Measurements from ENCODE around the gene PEX11G. TPM values are rescaled to one million over a fixed set of nuclear protein-coding genes. Genes with fewer than 3 reads are reported as not detected.

The PEX11G gene
- total RNA-seq, 1 donor from 2014 or later: 8.9 TPM

DNA sequence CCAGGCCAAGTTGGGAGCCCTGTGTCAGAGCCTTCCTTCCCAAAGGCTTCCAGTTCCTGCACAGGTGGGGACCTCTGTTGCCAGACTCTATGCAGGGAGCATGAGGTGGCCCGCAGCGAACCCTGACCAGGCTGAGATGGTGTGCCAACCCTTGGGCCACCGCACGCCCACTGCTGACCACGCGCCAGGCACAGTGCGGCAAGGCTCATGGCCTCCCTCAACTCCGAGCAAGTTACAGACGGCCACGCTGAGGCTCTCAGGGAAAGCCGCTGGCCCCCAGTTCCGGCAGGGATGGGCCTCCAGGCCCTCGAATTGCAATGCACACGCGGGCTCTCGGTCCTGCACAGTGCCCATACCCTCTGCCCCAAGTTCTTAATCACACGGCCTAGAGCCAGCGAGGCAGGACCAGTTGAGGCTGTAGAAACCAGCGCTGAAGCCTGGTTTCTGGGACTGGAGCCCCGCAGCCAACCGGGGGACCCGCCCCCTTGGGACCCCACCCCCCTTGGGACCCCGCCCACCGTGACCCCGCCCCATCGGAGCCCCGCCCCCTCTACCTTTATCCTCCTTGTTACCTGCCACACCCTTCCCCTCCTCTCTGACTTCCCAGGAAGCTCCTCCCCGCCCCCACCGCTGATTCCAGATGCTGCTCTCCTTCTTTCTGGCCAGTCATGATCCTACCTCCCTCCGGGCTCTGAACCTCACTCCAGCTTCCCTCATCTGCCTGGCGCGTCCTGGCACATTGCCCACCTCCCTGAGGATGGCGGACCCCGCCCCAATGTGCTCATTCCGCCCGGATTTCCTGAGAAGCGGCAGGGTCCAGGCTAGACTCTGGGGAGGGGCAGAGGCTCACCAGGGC, 6.0 kb downstream of the PEX11G start:
- DNase-seq (ENCODE audit: low read depth): no peak
- no peak overlapping the region for H3K4me3 ChIP-seq (ENCODE audit: low read depth, low read length)
- TF ChIP-seq, protein P1, sequence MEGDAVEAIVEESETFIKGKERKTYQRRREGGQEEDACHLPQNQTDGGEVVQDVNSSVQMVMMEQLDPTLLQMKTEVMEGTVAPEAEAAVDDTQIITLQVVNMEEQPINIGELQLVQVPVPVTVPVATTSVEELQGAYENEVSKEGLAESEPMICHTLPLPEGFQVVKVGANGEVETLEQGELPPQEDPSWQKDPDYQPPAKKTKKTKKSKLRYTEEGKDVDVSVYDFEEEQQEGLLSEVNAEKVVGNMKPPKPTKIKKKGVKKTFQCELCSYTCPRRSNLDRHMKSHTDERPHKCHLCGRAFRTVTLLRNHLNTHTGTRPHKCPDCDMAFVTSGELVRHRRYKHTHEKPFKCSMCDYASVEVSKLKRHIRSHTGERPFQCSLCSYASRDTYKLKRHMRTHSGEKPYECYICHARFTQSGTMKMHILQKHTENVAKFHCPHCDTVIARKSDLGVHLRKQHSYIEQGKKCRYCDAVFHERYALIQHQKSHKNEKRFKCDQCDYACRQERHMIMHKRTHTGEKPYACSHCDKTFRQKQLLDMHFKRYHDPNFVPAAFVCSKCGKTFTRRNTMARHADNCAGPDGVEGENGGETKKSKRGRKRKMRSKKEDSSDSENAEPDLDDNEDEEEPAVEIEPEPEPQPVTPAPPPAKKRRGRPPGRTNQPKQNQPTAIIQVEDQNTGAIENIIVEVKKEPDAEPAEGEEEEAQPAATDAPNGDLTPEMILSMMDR (IDR thresholded peaks at IDR 0.05; ENCODE audit: insufficient read depth, low read length, poor library complexity, severe bottlenecking): no peak
- no peaks in the 10 kb centered on the region for H3K27me3 ChIP-seq (ENCODE audit: control insufficient read depth, insufficient read depth, low read length)
- H3K36me3 ChIP-seq (ENCODE audit: control insufficient read depth, insufficient read depth, low read length): no peaks in the 10 kb centered on the region

DNA sequence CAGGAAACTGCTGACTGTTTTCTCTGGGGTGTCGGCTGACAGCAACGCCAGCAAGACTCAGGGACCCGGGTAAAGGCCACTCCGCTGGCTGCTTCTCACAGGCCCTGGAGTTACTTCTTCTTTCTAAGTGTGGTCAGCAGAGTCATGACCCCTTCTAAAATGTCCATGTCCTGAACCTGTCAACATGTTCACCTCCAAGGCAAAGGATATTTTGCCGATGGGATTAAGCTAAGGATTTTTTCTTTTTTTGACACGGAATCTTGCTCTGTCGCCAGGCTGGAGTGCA, 7.9 kb downstream of the PEX11G start:
- no peak for DNase-seq (ENCODE audit: low read depth)
- TF ChIP-seq, protein P1 (IDR thresholded peaks at IDR 0.05; ENCODE audit: insufficient read depth, low read length, poor library complexity, severe bottlenecking): no peak
- no peaks in the 10 kb centered on the region for H3K27me3 ChIP-seq (ENCODE audit: control insufficient read depth, insufficient read depth, low read length)
- no peak overlapping the region for H3K4me3 ChIP-seq (ENCODE audit: low read depth, low read length)
- H3K36me3 ChIP-seq (ENCODE audit: control insufficient read depth, insufficient read depth, low read length): no peaks in the 10 kb centered on the region

DNA sequence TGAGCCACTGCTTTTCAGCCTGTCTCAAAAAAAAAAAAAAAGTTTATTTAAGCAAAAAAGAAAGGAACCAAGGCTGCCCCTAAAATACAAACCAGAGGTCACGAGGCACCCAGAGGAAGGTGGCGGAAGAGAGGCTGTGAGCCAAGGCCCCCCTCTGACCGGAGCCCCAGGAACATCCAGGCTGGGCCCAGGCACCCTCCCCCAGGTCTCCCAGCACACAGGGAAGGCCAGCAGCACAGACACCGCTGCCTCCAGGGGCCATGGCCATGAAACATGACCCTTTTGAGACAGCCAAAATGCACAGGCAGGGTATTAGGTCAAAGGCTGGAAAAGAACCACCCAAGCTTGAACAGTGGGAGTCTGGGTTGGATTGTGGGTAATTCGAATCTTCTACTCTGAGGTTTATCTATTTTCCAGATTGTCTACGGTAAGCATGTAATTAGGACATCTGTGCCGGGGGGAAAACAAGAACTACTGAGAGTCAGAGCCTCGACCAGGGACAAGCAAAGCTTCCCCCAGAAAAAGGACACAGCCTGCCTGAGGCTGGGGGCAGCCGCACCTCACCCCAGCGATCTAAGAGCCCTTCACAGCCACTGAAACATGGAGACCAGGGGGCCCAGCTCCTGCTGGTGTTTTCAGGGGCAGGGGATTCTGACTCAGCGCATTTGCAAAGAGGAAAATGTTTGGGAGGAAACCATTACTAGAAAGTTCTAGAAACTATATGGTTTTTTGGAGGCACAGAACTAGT, 8.4 kb downstream of the PEX11G start:
- TF ChIP-seq, protein P1 (IDR thresholded peaks at IDR 0.05; ENCODE audit: insufficient read depth, low read length, poor library complexity, severe bottlenecking): no peak
- Histone ChIP-seq H3K36me3 (ENCODE audit: control insufficient read depth, insufficient read depth, low read length) (no peaks in the 10 kb centered on the region), H3K4me3 (ENCODE audit: low read depth, low read length) (no peak overlapping the region), H3K27me3 (ENCODE audit: control insufficient read depth, insufficient read depth, low read length) (no peaks in the 10 kb centered on the region)
- no peak for DNase-seq (ENCODE audit: low read depth)

DNA sequence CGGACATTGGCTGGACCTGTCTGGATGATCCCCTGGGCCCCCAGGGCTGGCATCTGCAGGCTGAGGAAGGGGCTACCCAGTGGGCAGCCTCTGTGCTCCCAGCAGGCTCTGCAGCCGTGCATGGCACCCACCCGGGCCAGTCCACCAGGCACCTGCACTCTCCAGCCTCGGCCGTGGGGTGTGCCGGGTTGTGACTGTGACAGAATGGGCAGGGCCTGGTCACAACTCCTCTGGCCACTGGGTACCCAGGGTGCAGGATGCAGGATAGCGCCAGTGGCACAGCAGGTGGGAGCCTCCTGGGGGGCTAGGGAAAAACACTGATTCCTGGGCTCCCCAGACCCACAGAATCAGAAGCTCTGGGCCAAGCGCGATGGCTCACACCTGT, 10.0 kb downstream of the PEX11G start:
- no peak for DNase-seq (ENCODE audit: low read depth)
- H3K27me3 ChIP-seq (ENCODE audit: control insufficient read depth, insufficient read depth, low read length): no peaks in the 10 kb centered on the region
- H3K4me3 ChIP-seq (ENCODE audit: low read depth, low read length): no peak overlapping the region
- no peaks in the 10 kb centered on the region for H3K36me3 ChIP-seq (ENCODE audit: control insufficient read depth, insufficient read depth, low read length)
- TF ChIP-seq, protein P1 (IDR thresholded peaks at IDR 0.05; ENCODE audit: insufficient read depth, low read length, poor library complexity, severe bottlenecking): no peak

DNA sequence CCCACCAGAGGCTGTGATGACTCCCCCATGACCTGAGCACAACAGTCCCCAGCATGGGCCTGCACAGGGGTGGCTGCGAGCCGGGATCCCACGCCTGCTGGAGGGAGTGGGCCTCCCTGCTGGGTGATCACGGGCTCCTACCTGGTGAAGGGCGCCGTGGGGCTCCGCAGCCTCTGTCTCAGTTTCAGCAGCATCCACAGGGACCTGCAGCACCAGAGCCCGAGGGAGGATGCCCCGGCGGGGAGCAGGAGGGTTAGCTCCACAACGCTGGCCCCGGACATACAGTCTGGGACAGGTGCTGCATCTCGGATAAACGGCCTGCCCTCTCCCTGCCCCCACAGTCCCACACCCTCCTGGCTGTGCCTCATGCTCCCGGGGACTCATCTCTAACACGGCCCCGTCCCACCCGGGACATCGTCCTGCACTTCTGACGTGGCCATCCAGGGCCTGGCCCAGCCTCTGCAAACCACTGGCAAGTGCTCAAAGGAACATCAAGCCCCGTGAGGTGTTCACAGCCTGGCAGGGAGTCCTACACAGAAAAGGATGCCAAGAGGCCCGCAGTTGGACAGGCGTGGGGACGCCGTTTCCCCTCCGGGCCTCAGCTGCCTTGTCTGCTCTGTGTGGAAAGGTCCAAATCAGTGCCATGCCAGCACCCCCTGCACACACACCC, 10.5 kb downstream of the PEX11G start:
- TF ChIP-seq, protein P1 (IDR thresholded peaks at IDR 0.05; ENCODE audit: insufficient read depth, low read length, poor library complexity, severe bottlenecking): no peak
- no peaks in the 10 kb centered on the region for H3K36me3 ChIP-seq (ENCODE audit: control insufficient read depth, insufficient read depth, low read length)

More for the DNA sequence above, 10.5 kb downstream of the PEX11G start:
- Histone ChIP-seq H3K4me3 (ENCODE audit: low read depth, low read length) (no peak overlapping the region), H3K27me3 (ENCODE audit: control insufficient read depth, insufficient read depth, low read length) (no peaks in the 10 kb centered on the region)
- no peak for DNase-seq (ENCODE audit: low read depth)

All from kidney epithelial cell (primary cell).